HG03469 (cell line): ENCODE results near the gene KDM3B.
"Not testable (repeated sequence)": the region's sequence is repeated elsewhere in the genome, so short reads cannot be mapped to it uniquely, and the experiment has no call there.

Experiments used
- ATAC-seq: cut with Tn5 transposase; IDR thresholded peaks from one replicate; pipeline ENCODE4 v1.9.1; 2021; ENCODE audit warnings: mild to moderate bottlenecking, moderate library complexity, moderate number of reproducible peaks; ENCODE audit not compliant: unreplicated experiment

KDM3B gene

GRCh38 chr5:138464388-138465260 lies 112.1 kb downstream of the KDM3B start:
- peak; percentile 57 for ATAC-seq

DNA sequence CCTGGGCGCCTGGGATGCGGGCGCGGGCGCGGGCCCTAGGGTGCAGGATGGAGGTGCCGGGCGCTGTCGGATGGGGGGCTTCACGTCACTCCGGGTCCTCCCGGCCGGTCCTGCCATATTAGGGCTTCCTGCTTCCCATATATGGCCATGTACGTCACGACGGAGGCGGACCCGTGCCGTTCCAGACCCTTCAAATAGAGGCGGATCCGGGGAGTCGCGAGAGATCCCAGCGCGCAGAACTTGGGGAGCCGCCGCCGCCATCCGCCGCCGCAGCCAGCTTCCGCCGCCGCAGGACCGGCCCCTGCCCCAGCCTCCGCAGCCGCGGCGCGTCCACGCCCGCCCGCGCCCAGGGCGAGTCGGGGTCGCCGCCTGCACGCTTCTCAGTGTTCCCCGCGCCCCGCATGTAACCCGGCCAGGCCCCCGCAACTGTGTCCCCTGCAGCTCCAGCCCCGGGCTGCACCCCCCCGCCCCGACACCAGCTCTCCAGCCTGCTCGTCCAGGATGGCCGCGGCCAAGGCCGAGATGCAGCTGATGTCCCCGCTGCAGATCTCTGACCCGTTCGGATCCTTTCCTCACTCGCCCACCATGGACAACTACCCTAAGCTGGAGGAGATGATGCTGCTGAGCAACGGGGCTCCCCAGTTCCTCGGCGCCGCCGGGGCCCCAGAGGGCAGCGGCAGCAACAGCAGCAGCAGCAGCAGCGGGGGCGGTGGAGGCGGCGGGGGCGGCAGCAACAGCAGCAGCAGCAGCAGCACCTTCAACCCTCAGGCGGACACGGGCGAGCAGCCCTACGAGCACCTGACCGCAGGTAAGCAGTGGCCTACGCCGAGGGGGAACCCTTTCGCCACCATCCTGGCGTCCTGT lies 113.0 kb downstream of the KDM3B start, which contains the start of gene EGR1:
TSS of gene EGR1 (plus strand) at position 219 of the 864 bp plus-strand sequence. CDS start at position 502, 283 bp downstream.
- peak; percentile 29 for ATAC-seq

GRCh38 chr5:138466125-138466899 lies 113.8 kb downstream of the KDM3B start:
- ATAC-seq: no peak

- ATAC-seq: no peak
These were observed 114.6 kb downstream of the KDM3B start for GRCh38 chr5:138466900-138467710.

GRCh38 chr5:138467711-138468132 lies 115.2 kb downstream of the KDM3B start:
- ATAC-seq: no peak

GRCh38 chr5:138468133-138468965 lies 115.9 kb downstream of the KDM3B start:
- ATAC-seq: no peak

- ATAC-seq: no peak
These were observed 116.6 kb downstream of the KDM3B start for GRCh38 chr5:138468966-138469539.

- no peak for ATAC-seq
These were observed 117.2 kb downstream of the KDM3B start for GRCh38 chr5:138469540-138470321.

DNA sequence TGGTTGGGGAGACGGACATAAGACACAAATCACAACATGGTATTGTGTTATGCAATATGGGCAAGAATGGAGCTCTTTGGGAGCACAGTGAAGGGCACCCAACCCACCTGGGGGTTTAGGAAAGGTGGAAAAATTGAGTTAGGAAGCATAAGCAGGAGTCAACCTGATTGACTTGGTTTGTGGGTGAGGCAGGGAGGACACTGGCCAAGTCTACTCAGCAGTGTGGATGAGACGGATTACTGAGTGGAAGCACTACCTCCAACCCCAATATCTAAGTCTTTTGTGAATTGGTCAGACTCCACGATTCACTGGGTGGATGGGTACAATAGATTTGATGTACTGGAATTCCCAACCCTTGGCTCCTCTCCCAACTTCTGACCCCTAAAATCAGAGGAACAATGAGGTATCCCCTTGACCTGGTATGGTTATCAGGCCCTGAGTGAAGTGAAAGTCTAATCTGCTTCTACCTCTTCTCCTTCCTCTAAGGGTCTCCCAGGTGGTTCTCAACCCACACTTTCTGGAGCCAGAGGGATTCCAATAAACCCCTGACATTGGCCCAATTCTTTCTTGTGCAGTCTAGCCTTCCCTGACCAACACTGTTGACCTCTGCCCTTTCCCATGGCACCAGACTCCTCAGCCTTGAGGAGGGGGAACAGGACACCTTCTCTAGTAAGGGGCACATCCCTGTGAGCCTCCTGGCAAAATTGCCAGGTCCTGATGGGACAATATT lies 118.0 kb downstream of the KDM3B start:
- ATAC-seq: no peak

- ATAC-seq: no peak
These were observed 118.5 kb downstream of the KDM3B start for GRCh38 chr5:138471052-138471361.

GRCh38 chr5:138472353-138472752 lies 119.9 kb downstream of the KDM3B start:
- no peak for ATAC-seq

DNA sequence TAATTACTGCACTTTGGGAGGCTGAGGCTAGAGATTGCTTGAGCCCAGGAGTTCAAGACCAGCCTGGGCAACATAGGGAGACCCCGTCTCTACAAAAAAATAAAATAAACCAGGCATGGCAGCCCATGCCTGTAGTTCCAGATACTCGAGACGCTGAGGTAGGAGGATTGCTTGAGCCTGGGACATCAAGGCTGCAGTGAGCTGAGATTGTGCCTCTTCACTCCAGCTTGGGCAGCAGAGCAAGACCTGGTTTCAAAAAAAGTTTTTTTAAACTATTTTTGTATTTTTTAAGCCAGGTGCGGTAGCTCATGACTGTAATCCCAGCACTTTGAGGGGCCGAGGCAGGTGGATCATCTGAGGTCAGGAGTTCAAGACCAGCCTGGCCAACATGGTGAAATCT lies 120.7 kb downstream of the KDM3B start:
- ATAC-seq: not testable (repeated sequence)

DNA sequence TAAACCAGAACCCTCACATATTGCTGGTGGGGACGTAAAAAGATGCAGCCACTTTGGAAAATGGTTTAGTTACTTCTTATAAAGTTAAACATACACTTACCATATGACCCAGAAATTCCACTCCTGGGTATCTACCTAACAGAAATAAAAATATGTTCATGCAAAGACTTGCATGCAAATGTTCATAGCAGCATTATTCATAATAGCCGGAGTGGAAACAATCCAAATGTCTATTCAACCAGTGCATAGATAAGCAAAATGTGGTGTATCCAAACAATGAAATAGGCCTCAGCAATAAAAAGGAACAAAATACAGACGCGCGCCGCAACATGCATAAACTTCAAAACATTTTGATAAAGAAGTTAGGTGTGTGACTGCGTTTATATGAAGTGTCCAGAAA lies 124.4 kb downstream of the KDM3B start:
- no peak for ATAC-seq

DNA sequence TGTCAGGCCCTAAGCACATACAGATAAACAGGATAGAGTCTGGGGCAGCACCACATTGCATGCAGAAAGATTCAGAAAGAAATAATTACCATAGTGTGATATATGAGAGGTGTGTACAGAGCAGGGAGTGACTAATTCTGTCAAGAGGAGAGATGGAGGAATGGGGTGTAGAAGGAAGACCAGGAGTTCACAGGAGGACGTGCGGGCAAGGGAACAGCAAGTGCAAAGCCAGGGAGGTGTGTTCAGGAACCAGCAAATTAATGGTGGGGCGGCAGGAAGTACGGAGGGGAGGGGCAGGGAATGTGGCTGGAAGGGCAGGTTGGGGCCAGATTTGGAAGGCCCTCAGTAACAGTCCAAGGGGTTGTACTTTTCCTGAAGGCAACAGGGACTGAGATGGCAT lies 130.2 kb downstream of the KDM3B start:
- no peak for ATAC-seq
